ENCODE results near the gene TMEM151A.

DNA sequence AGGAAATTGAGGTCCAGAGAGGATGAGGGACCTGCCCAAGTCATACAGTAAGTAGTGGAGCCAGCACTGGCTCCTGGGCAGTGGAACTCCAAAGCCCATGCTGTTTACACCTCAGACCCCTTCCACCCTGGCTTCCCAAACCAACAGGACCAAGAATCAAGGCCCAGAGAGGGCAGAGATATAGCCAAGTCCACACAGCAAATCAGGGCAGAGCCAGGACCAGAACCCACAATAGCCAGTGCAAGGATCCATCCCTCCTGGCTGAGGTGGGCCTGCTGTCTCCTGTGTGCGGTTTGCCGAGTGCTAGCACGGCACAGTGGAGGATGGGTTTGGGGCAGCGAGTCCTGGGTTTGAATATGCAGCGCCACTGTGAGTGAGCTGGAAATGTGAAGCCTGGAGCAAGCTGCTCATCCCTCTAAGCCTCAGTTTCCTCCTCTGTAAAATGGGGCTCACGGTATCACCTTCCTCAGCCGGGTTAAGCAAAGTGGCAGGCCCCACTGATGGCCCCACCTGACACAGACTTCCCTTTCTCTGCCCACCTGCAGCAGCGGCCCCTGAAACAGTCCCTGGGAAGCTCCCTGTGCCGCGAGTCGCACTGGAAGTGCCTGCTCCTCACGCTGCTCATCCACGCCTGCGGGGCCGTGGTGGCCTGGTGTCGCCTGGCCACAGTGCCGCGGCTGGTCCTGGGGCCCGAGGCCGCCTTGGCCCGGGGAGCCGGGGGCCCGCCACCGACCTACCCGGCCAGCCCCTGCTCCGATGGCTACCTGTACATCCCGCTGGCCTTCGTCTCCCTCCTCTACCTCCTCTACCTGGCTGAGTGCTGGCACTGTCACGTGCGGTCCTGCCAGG, 2.3 kb downstream of the TMEM151A start:
- no peak for TF ChIP-seq CTCF (conservative IDR thresholded peaks at IDR 0.05; ENCODE audit: low read length)
- no peak for TF ChIP-seq EZH2phosphoT487 (IDR thresholded peaks at IDR 0.05; ENCODE audit: borderline replicate concordance)
